Measurements from ENCODE around the gene SLC35F1. TPM values are rescaled to one million over a fixed set of nuclear protein-coding genes. Genes with fewer than 3 reads are reported as not detected.
A peak's percentile ranks its signal among the peaks of the same experiment; 100 is the strongest.

The SLC35F1 gene
- total and polyA plus RNA-seq, 4 donors: 0.01 to 0.09 (median 0.08) TPM; not detected in 1

- Histone ChIP-seq H3K4me1 (ENCODE audit: control insufficient read depth in 4 of 4, insufficient read depth in 4 of 4, low read length in 3 of 4) (peaks cover 0 to 1% (median 0%) of the 10 kb centered on the region in 4 donors), H3K36me3 (ENCODE audit: control insufficient read depth in 4 of 4, insufficient read depth in 3 of 4, low read depth in 1 of 4, low read length in 3 of 4) (no peaks in the 10 kb centered on the region), H3K9me3 (ENCODE audit: control insufficient read depth in 4 of 4, low read length in 3 of 4) (no peaks in the 10 kb centered on the region), H3K9ac (ENCODE audit: low read depth in 1 of 2, low read length in 2 of 2) (no peak overlapping the region), H3K4me3 (ENCODE audit: low read depth in 1 of 3, low read length in 3 of 3) (no peak overlapping the region), H3K27me3 (ENCODE audit: control insufficient read depth in 4 of 4, insufficient read depth in 4 of 4, low read length in 3 of 4) (no peaks in the 10 kb centered on the region), H3K27ac (ENCODE audit: low read depth in 1 of 2, low read length in 2 of 2) (no peak overlapping the region)
- no peak for DNase-seq (ENCODE audit: low spot score)
- 52% methylated on average over 1 of the region's 1 CpG for WGBS
- no peak for TF ChIP-seq FOXA2 (IDR thresholded peaks at IDR 0.05)
- no peak for TF ChIP-seq HNF4A (conservative IDR thresholded peaks at IDR 0.05)
- no peak for TF ChIP-seq GABPA (IDR thresholded peaks at IDR 0.05 in 1 of 2, conservative IDR thresholded peaks at IDR 0.05 in 1 of 2)
- TF ChIP-seq, protein P1, sequence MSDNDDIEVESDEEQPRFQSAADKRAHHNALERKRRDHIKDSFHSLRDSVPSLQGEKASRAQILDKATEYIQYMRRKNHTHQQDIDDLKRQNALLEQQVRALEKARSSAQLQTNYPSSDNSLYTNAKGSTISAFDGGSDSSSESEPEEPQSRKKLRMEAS (IDR thresholded peaks at IDR 0.05): no peak
- TF ChIP-seq YY1 (IDR thresholded peaks at IDR 0.05): no peak
- TF ChIP-seq HNF4G (IDR thresholded peaks at IDR 0.05): no peak
- TF ChIP-seq TAF1 (conservative IDR thresholded peaks at IDR 0.05): no peak
- TF ChIP-seq CTCF (IDR thresholded peaks at IDR 0.05; ENCODE audit: low read depth, low read length, missing input control): no peak
- TF ChIP-seq RAD21 (IDR thresholded peaks at IDR 0.05): no peak
Measured at GRCh38 chr6:118186672-118187567, 279.9 kb downstream of the SLC35F1 start.

DNA sequence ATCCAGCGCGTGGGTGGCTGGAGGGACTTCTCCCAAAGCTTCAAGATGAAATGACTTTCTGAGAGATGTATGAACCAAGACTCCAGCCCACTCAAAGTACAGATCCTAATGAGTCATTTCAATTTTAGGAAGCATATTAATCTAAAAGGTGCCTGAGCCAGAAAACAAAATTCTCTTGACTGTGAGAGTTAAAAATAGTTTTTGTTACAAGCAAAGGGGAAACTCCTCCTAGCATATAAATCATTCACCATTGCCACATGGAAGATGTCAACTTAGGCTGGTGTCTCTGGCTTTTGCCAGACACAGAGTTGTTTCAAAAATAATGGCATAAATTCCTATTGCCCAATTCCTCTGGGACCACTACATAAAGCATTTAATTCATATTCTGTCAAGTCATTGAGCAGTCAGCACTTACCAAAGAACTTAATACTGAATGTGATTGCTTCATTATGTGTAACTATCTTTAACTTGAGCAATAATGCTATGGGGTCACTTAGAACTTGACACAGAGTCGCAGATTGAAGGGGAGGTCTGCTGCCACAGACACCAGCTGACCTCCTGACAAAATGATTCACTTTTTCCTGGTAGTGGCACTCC, 280.6 kb downstream of the SLC35F1 start:
- no peak overlapping the region for H3K27ac ChIP-seq (ENCODE audit: low read depth in 1 of 2, low read length in 2 of 2)
- H3K4me1 ChIP-seq (ENCODE audit: control insufficient read depth in 4 of 4, insufficient read depth in 4 of 4, low read length in 3 of 4): peaks cover 0 to 1% (median 0%) of the 10 kb centered on the region in 4 donors
- H3K36me3 ChIP-seq (ENCODE audit: control insufficient read depth in 4 of 4, insufficient read depth in 3 of 4, low read depth in 1 of 4, low read length in 3 of 4): no peaks in the 10 kb centered on the region
- no peak overlapping the region for H3K4me3 ChIP-seq (ENCODE audit: low read depth in 1 of 3, low read length in 3 of 3)
- no peak for TF ChIP-seq HNF4A (conservative IDR thresholded peaks at IDR 0.05)
- no peak for TF ChIP-seq EGR1 (IDR thresholded peaks at IDR 0.05; ENCODE audit: low read depth in 2 of 2)
- TF ChIP-seq NR2F2 (IDR thresholded peaks at IDR 0.05): peak; percentile 44
- TF ChIP-seq SP1 (IDR thresholded peaks at IDR 0.05): no peak
- DNase-seq (ENCODE audit: low spot score): no peak
- H3K9me3 ChIP-seq (ENCODE audit: control insufficient read depth in 4 of 4, low read length in 3 of 4): no peaks in the 10 kb centered on the region
- no peaks in the 10 kb centered on the region for H3K27me3 ChIP-seq (ENCODE audit: control insufficient read depth in 4 of 4, insufficient read depth in 4 of 4, low read length in 3 of 4)
- H3K9ac ChIP-seq (ENCODE audit: low read depth in 1 of 2, low read length in 2 of 2): no peak overlapping the region
- 55% methylated on average over 3 of the region's 3 CpGs for WGBS

- 71% methylated on average over 2 of the region's 2 CpGs for WGBS
- Histone ChIP-seq H3K27me3 (ENCODE audit: control insufficient read depth in 4 of 4, insufficient read depth in 4 of 4, low read length in 3 of 4) (no peaks in the 10 kb centered on the region), H3K4me1 (ENCODE audit: control insufficient read depth in 4 of 4, insufficient read depth in 4 of 4, low read length in 3 of 4) (peaks cover 0 to 1% (median 0%) of the 10 kb centered on the region in 4 donors), H3K36me3 (ENCODE audit: control insufficient read depth in 4 of 4, insufficient read depth in 3 of 4, low read depth in 1 of 4, low read length in 3 of 4) (no peaks in the 10 kb centered on the region), H3K9me3 (ENCODE audit: control insufficient read depth in 4 of 4, low read length in 3 of 4) (no peaks in the 10 kb centered on the region), H3K9ac (ENCODE audit: low read depth in 1 of 2, low read length in 2 of 2) (no peak overlapping the region), H3K4me3 (ENCODE audit: low read depth in 1 of 3, low read length in 3 of 3) (no peak overlapping the region), H3K27ac (ENCODE audit: low read depth in 1 of 2, low read length in 2 of 2) (no peak overlapping the region)
- TF ChIP-seq, protein P2, sequence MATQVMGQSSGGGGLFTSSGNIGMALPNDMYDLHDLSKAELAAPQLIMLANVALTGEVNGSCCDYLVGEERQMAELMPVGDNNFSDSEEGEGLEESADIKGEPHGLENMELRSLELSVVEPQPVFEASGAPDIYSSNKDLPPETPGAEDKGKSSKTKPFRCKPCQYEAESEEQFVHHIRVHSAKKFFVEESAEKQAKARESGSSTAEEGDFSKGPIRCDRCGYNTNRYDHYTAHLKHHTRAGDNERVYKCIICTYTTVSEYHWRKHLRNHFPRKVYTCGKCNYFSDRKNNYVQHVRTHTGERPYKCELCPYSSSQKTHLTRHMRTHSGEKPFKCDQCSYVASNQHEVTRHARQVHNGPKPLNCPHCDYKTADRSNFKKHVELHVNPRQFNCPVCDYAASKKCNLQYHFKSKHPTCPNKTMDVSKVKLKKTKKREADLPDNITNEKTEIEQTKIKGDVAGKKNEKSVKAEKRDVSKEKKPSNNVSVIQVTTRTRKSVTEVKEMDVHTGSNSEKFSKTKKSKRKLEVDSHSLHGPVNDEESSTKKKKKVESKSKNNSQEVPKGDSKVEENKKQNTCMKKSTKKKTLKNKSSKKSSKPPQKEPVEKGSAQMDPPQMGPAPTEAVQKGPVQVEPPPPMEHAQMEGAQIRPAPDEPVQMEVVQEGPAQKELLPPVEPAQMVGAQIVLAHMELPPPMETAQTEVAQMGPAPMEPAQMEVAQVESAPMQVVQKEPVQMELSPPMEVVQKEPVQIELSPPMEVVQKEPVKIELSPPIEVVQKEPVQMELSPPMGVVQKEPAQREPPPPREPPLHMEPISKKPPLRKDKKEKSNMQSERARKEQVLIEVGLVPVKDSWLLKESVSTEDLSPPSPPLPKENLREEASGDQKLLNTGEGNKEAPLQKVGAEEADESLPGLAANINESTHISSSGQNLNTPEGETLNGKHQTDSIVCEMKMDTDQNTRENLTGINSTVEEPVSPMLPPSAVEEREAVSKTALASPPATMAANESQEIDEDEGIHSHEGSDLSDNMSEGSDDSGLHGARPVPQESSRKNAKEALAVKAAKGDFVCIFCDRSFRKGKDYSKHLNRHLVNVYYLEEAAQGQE (IDR thresholded peaks at IDR 0.05): no peak
- no peak for TF ChIP-seq GABPA (IDR thresholded peaks at IDR 0.05 in 1 of 2, conservative IDR thresholded peaks at IDR 0.05 in 1 of 2)
- TF ChIP-seq RXRA (IDR thresholded peaks at IDR 0.05): no peak
- no peak for TF ChIP-seq ZBTB33 (IDR thresholded peaks at IDR 0.05)
- no peak for TF ChIP-seq JUND (IDR thresholded peaks at IDR 0.05)
- TF ChIP-seq CTCF (IDR thresholded peaks at IDR 0.05; ENCODE audit: low read depth, low read length, missing input control): no peak
- TF ChIP-seq YY1 (IDR thresholded peaks at IDR 0.05): no peak
- TF ChIP-seq EGR1 (IDR thresholded peaks at IDR 0.05; ENCODE audit: low read depth in 2 of 2): no peak
- TF ChIP-seq NR2F2 (IDR thresholded peaks at IDR 0.05): no peak
- no peak for DNase-seq (ENCODE audit: low spot score)
Measured at GRCh38 chr6:118188561-118188960, 281.5 kb downstream of the SLC35F1 start.

Data from liver (tissue), 9 donors.